Activated T-cell treated with anti-CD3 and anti-CD28 coated beads, Interleukin-2, amount 50 U/mL, for 48 hours (primary cell): ENCODE results near the gene TEX9.
"Not testable (repeated sequence)": the region's sequence is repeated elsewhere in the genome, so short reads cannot be mapped to it uniquely, and the experiment has no call there.

Experiments
- DNase-seq, 2 experiments: peaks; one replicate each; pipeline ENCODE4 v3.0.0-alpha.2; 2020

The TEX9 gene

DNA sequence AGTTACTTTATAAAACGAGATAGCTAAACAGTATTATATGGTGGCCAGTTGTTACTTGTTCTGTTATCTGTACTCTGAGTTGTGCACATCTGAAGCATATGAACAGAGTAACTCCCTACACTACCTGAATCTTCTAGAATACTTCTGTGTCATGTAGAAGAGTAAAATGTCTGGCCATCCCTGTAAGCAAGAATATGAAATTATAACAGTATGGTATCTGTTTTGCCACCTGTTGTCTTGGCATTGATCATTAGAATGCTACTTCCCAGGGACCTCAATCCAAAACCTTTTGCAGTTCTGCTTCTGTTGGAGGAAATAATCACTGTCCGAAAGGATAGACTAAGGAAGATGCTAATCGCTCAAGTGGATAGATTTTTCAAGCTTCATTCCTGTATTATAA lies 1.9 kb downstream of the TEX9 start:
- no peak for DNase-seq

DNA sequence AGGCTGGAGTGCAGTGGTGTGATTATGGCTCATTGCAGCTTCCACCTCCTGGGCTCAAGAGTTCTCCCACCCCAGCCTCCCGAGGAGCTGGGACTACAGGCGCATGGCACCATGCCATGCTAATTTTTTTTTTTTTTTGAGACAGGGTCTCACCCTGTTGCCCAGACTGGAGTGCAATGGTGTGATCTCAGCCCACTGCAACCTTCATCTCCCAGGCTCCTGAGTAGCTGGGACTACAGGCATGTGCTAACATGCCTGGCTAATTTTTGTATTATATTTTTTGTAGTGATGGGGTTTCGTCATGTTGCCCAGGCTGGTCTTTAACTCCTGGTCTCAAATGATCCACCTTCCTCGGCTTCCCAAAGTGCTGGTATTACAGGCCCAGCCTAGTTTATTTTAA lies 4.0 kb downstream of the TEX9 start:
- DNase-seq, result no peak

DNA sequence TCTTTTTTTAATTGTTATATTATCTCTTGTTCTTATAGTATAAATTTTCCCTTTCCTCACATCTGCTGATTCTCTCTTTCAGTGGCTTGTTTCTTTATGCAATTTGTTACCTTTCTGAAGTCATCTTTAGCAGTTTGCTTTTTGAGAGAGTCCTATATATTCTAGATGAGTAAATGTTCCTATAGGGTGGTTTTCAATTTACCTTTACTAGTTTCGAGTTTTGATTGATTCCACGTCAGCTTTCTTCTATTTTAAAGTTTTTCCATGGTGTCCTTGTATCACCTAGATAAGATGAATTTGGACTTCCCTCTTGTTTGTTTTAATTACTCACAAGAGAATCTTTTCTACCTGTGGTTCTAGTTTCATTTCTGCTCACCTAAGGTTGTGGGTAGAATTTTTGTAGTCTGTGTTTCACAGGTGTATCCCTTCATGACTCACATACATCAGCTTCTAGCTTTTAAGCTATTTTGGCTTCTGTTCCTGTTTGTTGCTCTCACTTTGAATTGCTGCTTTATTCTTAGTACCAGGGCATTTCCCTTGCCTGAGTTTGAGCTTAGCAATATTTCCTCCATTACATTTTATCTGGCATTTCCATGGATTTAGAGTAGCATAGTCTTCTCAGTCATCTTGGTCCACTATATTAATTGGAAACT lies 6.4 kb downstream of the TEX9 start:
- no peak for DNase-seq

DNA sequence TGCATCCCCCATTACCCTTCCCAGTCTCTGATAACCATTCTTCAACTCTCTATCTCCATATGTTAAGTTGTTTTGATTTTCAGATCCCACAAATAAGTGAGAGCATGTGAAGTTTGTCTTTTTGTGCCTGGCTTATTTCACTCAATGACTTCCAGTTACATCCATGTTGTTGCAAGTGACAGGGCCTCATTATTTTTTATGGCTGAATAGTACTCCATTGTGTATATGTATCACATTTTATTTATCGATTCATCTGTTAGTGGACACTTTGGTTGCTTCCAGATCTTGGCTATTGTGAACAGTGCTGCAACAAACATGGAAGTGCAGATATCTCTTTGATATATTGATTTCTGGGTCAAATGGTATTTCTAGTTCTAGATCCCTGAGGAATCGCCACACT lies 9.5 kb downstream of the TEX9 start:
- DNase-seq, result not testable (repeated sequence)

DNA sequence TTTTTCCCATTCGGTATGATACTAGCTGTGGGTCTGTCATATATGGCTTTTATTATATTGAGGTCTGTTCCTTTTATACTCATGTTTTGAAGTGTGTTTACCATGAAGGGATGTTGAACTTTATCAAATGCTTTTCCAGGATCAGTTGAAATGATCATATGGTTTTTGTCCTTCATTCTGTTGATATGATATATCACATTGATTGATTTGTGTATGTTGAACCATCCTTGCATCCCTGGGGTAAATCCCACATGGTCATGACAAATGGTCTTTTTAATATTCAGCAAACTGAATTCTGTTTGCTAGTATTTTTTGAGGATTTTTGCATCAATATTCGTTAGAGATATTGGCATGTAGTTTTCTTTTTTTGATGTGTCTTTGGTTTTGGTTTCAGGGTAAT lies 12.6 kb downstream of the TEX9 start:
- DNase-seq, result not testable (repeated sequence)

DNA sequence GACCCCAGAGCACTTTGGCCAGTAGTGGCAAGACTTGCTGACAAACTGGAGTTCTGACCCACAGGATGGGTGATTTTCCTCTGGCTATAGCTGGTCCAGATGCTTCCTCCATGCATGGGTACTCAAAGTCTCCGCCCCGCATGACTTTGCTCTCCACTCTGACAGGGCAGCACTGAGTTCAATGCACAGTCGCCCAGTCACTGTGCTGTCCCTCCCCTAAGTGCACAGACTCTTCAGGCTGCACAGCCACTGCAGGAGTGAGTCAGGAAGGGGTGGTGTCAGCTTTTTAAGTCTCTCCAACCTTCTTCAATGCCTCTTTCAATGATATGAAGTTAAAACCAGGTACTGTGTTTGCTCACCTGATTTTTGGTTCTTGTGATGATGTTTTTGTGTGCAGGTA lies 17.8 kb downstream of the TEX9 start:
- DNase-seq, result no peak

DNA sequence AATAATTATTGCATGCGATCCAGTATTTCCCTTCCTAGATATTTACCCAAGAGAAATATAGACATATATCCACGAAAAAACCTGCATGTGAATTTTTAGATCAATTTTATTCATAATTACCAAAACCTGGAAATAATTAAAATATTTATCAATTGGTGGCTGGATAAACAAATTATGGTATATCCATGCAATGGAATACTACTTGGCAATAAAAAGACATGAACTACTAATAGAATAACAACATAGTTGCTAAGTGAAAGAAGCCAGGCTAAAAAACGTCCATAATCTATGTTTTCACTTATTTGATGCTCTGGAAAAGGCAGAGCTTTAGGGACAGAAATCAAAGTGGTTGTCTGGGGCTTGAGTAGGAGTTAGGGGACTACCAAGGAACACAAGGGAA lies 20.7 kb downstream of the TEX9 start:
- DNase-seq, result no peak

DNA sequence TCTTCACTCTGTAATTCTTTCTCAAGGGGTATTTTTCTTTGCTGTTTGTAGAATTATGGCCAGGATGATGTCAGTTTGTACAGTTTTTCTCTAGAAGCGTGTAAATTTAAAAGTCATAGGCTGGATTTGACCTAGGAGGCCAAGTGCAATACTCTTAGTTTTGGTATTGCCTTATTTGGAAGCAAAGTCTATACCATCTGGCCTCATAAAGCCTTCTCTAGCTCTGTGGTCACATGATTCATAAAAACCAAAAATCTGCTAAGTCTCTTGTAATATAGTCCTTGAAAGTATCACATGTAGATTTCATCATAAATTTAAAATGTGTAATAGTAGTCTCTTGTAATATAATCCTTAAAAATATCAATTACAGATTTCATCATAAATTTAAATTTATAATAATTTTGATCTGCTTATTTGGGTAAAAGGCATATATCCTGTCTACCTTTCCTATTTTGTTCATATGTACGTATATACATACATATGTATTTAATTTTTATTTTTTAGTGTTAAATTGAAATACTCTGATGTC lies 25.6 kb downstream of the TEX9 start:
- DNase-seq, result no peak

DNA sequence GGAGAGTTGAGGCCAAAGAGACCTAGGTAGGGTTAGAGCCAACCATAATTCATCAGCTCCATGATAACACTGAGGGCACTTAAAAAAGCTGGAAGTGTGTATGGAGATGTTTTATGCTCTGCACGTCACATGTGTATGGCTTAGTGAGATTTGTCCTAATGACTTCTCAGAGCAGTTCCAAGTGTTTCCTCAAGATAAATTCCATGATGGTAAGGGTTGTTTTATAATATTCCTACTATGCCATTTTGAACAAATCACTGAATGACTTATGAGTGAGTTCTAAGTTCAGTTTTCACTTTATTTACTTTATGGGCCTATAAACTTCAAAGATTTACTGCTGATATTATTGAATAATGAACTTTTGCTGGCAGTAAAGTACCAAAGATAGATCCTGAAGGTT lies 28.1 kb downstream of the TEX9 start:
- DNase-seq, result no peak

DNA sequence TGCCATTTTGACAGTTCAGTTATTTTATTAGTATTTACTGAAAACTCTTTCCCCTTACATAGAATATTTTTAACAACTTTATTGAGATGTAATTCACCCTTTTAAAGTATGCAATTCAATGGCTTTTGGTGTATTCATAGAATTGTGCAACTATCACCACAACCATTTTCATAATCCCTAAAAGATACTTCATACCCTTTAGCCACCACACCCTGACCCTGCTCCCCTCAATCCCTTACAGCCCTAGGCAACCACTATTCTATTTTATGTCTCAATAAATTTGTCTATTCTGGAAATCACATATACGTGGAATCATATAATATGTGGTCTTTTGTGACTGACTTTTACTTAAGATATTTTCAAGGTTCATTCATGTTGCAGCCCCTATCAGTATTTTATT lies 29.7 kb downstream of the TEX9 start:
- no peak for DNase-seq

DNA sequence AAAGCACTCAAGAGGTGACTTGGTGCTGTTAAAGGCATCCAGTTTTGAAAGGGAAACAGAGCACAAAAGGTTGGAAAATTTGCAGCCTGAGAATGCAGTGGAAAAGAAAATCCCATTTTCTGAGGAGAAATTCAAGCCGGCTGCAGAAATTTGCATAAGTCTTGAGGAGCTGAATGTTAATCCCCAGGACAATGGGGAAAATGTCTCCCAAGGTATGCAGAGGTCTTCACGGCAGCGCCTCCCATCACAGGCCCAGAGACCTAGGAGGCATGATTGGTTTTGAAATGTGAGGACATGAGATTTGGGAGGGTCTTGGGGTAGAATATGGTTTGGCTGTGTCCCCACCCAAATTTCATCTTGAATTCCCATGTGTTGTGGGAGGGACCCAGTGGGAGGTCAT lies 32.1 kb downstream of the TEX9 start:
- DNase-seq, result not testable (repeated sequence)

DNA sequence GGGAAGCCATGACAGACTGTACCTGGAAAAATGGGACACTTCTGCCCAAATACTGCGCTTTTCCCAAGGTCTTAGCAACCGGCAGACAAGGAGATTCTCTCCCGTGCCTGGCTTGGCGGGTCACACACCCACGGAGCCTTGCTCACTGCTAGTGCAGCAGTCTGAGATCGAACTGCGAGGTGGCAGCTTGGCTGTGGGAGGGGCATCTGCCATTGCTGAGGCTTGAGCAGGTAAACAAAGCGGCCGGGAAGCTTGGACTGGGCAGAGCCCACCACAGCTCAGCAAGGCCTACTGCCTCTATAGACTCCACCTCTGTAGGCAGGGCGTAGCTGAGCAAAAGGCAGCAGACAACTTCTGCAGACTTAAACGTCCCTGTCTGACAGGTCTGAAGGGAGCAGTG lies 34.0 kb downstream of the TEX9 start:
- not testable (repeated sequence) for DNase-seq

DNA sequence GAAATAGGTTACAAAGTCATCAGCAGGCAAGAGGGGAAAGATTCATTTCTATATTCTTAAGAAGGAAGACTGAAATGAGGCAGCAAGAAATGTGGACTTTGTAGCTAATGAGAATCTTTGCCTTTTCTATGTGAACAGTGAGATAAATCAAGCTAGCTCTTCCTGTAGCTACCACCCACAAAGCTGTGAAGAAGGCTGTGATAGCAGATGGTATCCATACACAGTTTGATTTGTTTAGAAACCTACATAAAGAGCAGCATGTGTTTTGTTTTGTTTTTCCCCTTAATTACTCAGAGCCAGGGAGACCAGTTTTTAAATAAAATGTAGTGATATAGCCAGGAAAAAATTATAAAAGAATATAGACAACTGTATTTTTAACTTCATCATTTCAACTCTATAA lies 45.5 kb downstream of the TEX9 start:
- DNase-seq, result no peak

DNA sequence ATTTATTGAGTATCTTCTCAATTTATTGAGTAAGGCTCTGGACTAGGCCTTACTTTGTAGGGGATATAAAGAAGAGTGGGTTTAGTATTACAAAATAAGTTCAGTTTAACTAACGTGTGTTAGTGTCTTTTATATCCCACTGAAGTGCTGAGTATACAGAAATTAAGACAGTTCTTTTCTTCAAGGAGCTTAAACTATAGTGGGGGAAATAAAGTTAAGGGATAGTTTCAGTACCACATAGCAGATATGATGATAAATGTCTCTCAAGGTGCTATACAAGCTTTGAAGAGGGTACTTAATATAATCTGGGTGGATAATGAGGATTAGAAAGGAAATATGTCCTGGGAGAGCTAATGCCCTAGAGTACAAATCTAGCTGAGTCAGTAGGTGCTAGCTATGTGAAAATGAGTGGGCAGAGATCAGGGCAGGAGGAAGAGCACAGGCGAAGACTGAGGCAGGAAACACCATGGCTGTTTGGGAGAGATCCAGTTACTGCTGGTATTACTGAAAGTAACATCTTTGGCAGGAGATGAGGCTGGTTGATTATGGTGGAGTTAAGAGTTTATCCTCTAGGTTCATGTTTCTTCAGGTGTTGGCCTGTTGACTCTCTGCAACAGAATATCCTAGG lies 46.0 kb downstream of the TEX9 start:
- no peak for DNase-seq

DNA sequence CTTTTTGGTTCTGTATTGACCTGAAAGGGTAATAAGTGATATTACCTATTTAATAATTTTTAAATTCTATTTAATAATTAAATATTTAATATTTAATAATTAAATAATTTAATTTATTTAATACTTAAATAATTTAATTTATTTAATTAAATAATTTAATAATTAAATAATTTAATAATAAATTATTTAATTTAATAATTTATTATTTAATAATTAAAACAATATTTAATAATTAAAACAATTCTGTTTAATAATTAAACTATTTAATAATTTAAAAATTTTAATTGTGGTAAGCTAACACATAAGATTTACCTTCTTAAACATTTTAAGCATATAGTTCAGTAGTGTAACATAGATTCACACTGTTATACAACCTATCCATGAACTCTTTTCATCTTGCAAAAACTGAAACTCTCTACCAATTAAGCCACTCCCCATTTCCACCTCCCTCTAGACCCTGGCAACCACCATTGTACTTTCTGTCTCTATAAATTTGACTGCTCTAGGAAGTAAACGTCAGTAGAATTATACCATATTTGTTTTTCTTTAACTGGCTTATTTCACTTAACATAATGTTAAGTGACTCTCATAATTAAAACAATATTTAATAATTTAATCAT lies 48.0 kb downstream of the TEX9 start:
- DNase-seq, result not testable (repeated sequence)

DNA sequence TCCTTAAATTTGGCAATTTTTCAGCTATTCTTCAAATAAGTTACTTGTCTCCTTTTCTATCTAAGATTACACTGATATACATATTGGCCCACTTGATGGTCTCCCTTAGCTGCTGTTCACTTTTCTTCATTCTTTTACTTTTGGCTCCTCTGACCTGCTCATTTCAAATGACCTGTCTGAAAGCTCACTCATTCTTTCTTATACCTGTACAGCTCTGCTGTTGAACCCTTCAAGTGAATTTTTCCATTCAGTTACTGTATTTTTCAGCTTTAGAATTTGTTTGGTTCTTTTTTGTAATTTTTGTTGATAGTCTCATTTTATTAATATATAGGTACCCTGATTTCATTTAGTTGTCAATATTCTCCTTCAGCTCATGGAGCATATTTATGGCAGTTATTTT lies 60.0 kb downstream of the TEX9 start:
- DNase-seq, result no peak

DNA sequence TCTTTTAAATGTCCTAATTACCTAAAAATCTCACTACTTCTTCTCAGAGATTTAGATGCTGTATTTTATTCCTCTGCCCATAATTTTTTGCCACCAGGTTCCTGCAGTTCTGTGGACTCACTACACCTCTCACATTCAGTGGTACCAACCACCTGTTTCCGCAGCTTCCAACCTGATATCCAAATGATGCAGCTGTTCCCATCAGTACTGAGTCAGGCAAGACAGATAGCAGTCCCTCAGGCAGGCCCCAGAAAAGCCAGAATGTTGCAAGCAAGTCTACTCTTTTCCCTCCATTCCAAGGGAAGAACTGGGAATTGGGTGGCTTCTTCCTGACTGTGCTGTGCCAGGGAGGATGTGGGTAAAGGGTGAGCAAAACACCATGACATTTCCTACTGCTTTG lies 60.8 kb downstream of the TEX9 start:
- no peak for DNase-seq

DNA sequence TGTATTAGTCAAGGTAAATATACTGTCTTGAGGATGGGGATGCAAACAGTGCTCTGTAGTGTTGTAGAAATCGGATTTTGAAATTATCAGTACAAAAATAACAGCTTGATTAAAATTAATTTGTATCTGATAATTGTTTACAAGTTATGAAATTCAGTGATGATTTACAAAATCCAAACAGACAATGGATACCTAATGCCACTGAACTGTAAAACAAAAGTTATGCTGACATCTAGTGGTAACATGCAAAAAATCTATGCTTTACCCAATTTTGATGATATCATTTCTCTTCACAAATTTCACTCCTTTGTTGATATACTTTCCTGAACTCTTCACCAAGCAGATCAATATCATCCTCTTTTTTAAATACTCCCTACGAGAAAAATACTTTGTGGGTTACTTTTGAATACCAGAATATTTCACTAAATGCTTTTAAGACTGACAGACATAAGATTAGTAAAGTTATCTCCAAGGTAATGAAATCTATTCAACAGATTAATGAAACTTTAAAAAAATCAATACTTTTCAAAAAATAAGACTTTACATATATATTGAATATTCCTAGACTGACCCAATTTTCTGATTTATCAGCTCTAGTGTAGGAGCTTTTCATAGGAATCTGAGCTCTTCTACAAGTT lies 63.7 kb downstream of the TEX9 start:
- no peak for DNase-seq

DNA sequence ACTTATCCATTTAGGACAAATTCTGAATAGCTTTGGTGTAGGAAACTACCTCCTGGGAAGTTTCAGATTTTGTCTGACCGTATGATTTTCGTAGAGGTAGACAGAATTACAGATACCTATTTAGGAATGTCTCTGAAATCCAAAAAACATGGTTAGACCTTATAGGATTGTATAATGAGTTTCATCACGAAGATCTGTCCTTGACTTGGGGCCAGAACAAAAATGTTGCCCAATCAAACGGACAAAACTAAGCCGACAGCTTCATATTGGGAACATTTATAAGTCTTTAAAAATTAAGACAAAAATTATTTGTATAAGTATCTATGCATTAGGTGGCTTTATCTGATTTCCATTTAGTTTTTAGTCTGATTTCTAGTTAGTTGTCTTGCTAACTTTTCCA lies 67.1 kb downstream of the TEX9 start:
- no peak for DNase-seq

DNA sequence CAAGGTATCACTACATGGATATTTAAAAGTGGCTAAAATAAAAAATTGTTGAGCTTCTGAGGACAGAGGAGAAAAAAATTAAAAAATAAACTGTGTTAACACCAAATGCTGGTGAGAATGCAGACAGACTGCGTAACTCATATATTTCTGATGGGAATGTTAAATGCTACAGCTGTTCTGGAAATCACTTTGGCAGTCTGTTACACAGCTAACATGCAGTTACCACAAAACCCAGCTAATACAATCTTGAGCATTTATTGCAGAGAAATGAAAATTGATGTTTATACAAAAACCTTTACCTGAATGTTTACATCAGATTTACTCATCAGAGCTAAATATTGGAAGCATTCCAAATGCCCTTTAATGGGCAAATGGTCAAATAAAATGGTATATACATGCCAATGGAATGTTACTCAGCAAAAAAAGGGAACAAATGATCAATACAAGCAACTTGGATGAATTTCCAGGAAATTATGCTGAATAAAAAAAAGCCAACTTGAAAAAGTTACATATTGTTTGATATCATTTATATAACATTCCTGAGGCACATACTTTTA lies 75.1 kb downstream of the TEX9 start:
- DNase-seq, result no peak

DNA sequence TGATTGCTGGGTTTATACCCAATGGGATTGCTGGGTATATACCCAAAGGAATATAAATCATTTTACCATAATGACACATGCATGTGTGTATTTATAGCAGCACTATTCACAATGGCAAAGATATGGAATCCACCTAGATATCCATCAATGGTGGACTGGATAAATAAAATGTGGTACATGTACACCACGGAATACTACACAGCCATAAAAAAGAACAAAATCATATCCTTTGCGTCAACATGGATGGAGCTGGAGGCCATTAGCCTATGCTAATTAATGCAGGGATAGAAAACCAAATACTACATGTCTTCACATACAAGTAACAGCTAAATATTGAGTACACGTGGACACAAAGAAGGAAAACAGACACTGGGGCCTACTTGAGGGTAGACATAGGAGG lies 77.1 kb downstream of the TEX9 start:
- DNase-seq, result no peak

DNA sequence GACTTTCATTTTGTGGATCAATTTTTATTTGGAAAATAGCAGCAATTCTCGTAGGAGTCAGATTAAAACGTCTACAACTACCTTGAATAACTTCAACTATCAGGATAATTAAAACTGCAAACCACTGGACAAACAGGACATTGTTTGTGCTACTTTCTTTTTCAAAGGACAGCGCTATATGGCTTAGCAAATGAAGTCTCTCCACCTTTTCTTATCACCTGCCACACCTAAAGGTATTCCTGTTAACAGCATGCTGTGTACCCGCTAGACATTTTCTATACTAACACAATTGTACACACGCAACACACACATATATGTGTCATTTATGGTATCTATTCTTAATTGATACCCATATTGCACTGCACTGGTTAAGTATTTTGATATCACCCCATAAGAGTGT lies 80.5 kb downstream of the TEX9 start:
- DNase-seq, result no peak

DNA sequence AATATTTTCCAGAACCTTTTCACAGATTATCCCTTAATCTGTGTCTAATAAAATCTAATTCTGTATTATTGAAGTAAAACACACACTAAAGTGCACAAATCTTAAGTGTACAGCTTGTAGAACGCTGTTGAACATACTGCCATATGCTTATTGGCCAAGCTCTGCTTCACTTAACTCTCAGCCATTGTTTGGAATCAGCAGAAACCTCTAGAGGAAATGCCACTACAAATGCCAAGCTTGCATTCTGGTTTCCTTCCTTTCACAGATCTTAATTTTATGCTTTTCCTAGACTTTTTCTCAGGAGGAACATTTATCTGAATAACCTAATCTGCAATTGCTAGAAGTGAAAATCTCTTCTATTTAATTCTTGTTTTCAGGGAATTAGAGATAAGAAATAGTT lies 89.6 kb downstream of the TEX9 start:
- no peak for DNase-seq

DNA sequence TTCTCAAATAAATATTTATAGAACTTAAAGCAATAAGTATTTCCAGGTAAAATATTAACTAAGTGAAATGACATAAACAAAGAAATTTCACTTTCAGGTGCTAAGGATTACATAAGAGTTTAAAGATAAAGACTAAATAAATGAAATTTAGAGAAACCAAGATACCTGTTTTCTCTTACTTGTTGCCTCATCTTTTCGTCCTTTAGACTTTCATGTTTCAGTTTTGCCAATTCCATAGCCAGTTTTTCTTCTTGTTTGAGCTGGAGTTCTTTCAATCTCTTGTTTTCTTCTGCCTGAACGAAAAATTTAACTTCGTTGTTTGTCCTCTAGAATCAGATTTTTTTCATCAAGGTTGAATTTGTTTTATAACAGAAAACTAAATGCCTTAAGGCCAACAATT lies 91.0 kb downstream of the TEX9 start:
- DNase-seq, result no peak
